KG1 (cell line): Measurements from ENCODE around the gene ICAM3.
"Not testable (repeated sequence)": the region's sequence is repeated elsewhere in the genome, so short reads cannot be mapped to it uniquely, and the experiment has no call there.

Experiments
- DNase-seq: peaks from one replicate; lab custom pipeline; 2025; lab: John Stamatoyannopoulos, UW

Gene ICAM3

DNA sequence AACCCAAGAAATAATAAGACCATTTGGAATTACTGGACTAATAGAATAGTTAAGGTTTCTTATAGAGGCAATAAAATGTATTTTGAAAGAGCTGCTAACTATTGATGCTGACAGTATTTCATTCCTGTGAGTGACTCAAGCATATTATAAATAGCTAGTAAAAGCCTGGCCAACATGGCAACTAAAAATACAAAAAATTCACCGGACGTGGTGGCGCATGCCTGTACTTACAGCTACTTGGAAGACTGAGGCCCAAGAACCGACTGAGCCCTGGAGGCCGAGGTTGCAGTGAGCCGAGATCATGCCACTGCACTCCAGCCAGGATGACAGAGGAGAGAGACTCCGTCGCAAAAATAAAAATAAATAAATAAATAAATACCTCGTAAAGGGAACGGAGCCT is 5.4 kb upstream of the ICAM3 start:
- DNase-seq = no peak

DNA sequence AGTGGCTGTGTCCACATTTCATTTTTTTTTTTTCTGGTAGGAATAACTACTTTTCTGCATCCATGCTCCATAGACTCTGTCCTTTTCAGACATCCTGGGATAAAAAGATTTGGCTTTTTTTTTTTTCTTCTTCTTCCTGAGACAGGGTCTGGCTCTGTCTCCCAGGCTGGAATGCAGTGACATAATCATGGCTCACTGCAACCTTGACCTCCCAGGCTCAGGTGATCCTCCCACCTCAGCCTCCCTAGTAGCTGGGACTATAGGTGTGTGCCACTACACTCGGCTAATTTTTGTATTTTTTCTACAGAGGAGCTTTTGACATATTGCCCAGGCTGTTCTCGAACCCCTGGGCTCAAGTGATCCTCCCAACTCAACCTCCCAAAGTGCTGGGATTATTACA is 4.1 kb upstream of the ICAM3 start:
- DNase-seq = no peak

DNA sequence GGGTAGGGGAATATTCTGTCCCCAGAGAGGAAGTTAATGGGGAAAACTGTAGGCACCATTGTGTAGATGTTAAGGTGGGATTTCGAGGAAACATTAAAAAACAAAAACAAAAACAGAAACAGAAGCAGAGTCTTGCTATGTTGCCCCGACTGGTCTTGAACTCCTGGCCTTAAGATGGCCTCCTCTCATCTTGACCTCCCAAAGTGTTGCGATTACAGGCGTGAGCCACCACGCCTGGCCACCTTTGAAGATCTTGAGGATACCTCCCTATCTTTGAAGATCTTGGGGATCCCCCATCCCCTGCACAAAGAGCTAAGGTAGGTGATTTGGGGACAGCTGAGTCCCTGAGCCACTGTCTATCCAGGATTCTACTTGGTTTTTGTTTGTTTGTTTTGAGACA is 553 bp upstream of the ICAM3 start:
- DNase-seq = no peak

DNA sequence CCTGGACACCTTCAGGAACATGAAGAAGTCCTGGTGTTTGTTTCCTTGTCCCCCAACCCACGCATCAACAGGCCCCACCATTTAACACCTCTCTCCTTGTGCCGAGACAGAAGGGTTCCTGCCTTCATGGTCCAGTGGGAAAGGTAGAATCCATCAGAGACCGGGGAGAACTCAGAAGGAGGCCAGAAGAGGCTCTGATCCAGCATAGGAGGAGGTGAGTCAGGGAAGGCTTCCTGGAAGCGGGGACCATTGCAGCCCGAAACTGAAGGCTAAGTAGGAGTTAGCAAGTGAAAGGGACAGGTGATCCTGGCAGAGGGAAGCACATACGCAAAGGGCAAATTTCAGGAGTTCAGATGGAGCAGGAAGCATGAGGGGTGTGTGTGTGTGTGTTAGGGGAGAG is 484 bp downstream of the ICAM3 start:
- DNase-seq = no peak

DNA sequence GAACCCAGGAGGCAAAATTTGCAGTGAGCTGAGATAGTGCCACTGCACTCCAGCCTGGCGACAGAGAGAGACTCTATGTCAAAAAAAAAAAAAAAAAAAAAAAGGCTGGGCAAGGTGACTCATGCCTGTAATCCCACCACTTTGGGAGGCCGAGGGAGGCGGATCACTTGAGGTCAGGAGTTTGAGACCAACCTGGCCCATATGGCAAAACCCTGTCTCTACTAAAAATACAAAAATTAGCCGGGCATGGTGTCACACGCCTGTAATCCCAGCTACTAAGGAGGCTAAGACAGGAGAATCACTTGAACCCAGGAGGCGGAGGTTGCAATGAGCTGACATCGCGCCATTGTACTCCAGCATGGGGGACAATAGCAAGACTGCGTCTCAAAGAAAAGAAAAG is 2.7 kb downstream of the ICAM3 start:
- DNase-seq = not testable (repeated sequence)

DNA sequence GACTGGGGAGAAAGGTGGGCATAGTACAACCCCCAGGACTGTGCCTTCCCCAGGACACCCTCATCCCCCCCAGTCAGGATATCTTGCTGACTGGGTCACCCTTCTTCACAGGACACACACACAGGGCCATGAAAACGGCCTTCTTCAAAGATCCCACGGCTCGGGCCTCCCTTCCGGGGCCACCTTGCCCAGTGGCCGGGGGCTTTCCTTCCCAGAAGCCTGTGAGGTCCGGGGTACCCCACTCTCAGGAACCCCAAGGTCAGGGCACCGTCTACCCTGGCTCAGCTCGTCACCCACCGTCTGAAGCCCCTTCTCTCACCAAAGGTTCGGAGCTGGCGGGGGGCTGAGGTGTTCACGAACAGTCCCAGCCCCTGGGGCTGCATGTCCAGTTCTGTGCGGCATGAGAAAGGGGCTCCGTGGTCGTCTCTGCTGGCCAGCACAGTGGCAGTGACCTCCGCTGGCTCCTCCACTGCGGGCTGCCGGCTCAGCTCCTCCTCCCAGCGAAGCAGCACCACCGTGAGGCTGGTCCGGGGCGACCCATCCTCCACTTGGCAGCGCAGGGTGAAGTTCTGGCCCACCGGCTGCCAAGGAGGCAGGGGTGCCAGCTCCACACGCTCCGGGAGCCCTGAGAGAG is 4.0 kb downstream of the ICAM3 start:
- DNase-seq = no peak

DNA sequence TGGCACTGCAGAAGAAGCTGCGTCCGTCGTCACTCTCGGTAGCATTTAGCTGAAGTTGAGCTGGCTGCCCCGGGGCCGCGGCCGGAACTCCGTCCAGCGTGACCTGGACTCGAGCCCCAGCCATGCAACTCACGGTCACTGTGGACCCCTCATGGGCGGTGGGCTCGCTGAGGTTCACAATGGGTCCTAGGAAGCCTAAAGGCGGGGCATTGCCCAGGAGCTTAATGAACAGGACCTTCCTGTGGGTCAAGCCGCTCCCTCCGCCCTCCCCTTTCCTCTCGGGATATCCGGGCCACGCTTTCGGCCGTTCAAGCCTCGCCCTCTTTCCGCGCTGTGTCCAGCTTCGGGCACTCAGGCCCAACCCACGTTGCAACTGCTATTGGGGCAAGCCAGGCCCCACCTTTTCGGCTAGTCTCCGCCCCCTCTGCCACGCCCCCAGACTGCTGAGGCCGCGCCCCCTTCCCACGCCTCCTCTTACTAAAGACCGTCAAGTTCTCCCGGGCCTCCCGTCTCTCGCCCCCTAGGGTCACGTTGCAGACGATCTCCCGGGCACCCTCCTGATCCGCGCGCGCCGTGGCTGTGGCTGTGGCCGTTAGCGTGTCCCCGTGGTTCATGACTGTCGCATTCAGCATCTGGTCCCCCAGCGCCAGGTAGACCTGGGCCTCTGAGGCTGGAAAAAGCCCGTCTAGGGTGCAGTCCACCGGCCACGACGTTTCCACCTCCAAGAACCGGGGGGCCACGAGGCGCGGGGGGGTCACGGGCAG is 4.7 kb downstream of the ICAM3 start:
- DNase-seq = no peak

DNA sequence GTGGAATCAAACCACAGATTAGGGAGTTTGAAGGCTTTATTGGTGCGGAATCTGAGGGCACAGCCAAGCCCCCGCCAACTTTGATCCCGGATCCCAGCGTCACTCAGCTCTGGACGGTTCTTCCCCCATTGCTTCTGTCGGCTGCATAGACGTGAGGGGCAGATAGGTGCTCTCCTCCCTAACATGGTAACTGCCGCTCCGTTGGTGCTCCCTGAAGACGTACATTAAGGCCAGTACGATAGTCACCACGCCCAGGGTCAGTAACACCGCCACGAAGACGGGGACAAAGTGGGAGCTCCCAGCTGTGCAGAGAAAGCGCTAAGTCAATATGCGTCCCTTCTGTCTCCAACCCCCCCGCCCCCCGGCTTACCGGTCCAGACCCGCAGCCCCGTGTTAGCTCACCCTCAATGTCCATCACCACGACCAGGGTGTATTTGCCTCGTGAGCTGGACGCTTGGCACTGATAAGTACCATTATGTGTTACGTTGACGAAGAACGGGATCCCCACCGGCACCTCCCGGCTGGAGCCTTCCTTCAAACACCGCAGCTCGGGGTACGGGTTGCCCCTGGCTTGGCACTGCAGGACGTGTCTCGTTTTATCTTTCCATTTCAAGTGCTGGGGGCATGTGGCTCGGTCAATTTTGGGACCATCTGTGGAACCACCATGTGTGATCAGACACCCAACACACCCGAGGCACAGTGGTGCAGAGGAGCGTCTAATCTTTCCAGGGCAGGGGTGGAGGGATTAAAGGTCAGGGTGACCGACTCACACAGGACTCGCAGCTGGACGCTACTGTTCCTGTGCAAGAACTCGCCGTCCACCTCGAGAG is 5.5 kb downstream of the ICAM3 start:
- no peak for DNase-seq

DNA sequence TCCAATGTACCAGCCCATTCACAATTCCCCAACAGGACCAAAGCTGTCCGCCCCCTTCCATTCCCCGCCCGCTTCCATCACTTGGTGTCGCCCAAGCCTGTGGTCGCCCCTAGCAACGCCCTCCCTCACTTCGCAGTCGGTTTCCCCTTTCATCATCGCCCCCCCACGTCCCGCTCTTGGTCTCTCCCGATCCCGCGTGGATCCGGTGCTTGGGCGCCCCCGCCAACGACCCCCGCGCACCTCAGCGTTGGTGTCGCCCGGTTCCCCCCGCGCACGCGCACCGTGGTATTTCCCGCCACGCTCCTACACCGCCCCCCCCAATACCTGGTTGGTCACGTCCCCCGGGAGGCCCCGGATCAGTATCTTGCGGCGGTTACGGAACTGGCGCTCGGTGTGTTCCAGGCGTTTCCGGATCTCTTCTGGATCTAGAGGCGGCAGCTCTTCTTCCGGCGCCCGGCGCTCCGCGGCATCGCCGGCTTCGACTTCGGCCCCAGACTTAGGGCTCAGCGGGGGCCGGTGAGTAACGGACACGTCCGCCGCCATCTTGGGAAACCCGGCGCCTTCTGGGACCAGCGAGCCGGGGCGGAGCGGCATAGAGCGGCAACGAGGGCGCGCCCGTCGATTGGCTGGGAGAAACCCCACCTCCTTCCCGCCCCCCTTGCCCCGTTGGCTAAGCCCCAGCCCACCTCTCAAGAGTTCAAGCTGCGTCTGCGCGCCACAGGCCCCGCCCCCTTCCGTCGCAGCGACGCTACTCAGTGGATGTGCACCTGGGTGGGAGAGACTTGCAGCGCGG is 6.3 kb downstream of the ICAM3 start, which contains the start of gene RAVER1:
Gene RAVER1 (minus strand): TSS at position 565 of the 793 bp plus-strand sequence. CDS start 22 bp downstream, at position 543.
- peak; percentile 90 for DNase-seq

DNA sequence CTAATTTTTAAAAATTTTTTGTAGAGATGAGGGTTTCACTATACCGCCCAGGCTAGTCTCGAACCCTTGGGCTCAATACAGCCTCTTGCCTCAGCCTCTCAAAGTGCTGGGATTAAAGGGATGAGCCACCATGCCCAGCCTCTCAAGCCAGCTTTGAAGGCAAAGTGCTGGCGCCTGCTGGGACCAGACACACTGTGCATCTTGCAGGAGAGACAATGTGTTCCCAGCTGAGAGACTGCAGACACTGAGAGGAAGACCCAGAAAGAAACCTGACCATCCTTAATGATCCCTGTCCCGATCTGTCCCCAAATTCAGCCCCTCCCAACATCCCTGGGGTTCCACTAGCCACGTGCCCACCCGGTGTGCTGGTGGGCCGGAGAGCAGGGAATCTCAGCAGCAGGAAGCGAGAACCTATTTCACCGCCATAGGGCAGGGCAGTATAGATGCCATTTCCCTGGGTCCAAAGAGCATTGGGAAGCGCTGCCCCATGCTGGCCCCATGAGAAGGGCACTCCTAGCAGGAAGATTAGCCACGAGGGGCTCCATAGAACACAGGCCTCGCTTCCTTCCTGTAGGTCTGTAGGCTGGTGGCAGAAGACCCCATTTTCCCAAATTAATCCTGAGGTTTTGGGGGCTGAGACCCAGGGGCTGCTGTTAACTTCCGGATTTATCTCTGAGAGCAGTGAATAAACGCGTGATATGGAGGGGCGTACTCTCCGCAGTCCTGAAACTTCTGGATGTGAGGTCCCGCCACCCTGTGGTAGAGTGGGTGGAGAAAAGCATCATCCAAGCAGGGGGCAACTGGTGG is 7.1 kb downstream of the ICAM3 start:
- DNase-seq = no peak

DNA sequence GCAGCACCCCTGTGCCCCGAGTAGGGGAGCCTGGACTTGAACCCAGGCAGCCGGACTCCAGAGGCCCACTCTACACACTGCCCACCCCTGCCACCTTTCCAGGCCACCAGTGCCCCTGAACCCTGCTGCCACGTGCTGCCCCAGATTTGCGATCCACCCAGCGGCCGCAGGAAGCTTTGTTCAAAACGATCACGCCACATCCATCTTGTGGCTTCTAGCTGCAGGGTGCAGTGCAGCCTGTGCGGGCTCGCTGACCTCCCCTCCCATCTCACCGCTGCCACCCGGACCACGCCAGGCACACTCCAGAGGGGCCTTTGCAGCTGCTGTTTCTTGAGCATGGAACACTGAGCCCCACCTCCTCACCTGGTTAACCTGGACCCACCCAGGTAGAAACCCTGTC is 9.9 kb downstream of the ICAM3 start:
- DNase-seq = no peak

DNA sequence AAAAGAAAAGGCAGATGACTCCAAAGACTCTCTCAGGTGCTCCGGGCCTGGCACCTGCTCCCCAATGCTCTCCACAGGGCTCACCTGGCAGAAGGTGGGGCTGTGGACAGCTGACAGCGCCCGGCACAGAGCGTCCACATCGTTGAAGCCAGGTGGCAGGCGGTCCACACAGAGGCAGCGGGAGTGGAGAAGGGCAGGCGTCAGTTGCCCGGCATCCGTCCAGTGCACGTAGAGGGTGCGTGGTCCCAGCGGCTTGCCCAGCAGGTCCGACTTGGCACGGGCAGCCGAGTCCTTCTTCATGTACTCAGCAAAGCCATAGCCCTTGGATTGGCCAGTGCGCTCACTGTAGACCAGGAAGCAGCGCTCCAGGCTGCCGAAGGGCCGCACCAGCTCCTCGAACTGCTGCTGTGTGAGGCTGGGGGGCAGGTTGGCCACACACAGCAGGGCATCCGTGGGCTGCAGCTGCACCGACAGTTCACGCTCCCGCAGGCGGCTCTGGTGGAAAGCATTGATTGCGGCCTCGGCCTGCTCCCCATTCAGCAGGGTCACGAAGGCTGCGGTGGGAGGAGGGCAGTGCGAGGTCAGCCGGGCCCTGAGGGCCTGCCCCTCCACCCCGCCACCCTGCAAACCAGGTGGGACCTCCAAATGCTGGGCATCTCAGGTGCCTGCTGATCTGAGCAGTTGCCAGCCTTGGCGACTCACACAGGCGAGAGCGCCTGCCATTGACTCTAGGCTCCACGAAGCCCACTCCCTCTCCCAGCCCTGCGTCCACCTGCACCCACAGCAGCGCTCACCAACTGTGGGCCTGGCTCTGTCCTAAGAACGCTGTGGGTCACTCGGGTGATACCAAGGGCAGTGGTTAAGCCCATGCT is 10.6 kb downstream of the ICAM3 start:
- DNase-seq = no peak

DNA sequence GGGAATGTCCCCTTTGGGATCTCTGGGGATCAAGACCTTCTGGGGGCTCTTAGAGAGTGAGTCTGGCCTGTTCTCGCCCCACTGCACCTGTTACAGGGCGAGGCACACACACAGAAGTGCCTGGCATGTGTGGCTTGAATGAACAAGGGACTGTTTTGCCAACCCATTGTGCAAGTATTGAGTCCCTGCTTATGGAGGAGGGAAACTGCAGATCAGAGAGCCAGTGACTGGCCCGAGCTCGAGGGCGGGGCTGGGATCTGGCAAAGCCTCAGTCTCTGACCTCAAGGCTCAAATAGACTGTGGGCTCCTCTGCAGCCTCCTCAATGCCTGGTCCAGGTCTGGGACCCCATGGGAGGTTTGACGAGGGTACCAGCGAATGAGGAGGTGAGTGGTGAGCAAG is 11.6 kb downstream of the ICAM3 start:
- DNase-seq = no peak

DNA sequence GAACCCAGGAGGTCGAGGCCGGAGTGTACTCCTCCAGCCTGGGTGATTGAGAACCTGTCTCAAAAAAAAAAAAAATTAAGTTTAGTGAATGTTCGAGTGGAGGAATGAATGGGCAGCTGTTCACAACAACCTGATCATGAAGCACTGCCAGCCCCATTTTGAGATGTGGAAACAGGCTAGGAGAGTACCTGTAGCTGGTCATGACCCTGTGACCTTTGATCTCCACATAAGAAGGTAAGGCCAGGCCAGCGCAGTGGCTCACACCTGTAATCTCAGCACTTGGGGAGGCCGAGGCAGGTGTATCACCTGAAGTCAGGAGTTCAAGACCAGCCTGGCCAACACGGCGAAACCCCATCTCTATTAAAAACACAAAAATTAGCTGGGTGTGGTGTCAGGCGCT is 13.7 kb downstream of the ICAM3 start:
- DNase-seq = no peak

DNA sequence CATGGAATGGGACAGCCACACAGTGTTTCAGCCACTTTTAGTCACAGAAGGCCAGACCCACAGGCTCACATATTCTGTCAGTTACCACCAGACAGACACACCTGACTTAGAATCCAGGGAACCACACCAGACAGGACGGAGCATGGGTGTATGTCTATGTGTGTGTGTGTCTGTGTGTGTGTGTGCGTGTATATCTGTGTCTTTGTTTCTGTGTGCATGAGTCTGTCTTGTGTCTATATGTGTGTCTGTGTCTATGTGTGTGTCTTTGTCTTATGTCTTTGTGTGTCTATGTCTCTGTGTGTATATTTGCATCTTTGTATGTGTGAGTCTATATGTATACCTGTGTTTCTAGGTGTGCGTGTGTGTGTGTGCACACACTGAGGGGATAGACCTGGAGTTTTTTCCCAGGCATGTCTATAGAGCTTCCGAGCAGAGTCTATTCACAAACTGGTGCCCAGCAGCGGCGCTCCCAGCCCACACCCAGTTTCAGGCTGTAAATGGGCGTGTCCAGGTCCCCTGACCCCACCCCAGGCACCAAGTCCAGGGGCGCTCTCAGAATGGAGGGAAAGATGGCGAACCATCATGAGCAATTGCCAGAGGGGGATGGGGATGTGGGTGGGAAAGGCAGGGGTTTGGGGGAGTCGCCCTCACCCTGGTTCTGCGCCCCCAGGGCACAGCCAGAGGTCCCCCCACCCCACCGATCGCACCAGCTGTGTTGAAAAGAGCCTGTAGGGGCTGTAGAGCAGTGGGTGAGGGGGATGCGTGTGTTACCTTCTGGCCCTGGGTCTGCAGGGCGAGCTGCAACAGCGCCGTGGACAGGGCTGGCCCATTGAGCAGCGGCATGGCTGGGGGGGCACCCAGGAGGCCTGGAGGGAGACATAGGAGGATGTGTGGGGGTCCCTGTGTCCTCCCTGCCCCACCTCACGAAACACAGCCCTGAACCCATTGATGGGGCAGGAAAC is 17.3 kb downstream of the ICAM3 start:
- no peak for DNase-seq

DNA sequence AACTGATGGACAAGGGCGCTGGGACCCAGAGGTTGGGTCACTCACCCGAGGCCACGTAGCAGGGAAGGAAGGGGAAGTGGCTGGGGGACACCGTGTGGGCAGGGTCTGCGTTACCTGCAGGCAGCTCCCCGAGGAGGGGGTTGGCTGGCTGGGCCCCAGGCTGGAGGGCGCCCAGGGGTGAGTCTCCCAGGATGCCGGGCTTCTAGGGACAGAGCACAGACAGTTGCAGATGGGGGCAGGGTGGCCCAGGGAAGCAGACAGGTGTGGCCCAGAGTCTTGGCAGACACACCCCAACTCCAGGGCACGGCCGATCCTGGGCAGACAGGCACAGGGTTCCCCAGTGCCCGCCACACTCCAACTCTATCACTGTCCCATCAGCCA is 18.0 kb downstream of the ICAM3 start:
- DNase-seq = no peak

DNA sequence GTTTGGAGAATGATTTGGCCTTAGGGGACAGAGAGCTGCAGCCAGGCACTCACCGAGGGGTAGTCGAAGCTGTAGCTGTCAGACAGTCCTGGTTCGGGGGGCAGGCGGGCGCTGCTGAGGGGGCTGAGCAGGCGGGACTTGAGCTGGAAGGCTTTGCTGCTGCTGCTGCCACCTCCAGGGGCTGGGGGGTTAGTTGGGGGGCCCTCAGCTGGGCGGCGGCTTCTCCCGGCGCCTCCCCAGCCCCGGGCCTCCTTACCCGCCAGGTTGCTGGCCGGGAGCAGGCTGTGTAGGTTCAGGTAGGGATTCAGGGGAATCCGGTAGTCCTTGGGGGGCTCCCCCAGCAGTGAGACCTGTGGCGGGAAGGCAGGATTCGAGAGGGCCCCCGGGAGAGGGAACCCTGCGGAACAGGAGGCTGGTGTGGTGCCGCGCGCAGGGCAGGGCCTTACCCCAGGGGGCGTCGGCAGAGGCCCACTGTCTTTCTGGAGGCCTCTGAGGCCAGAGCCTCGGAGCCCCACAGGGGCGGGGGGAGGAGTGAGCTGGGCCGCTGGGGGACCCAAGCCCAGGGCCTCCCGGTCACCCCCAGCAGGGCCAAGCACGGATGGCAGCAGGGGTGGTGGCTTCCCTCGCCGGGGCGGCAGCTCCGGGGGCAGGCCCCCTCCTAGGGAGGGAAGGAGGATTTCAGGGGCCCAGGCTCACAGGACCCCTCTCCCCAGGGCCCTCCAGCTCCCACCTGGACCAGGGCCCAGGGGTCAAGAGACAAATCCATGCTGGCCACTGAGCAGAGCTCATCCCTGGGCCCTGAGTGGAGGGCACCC is 18.6 kb downstream of the ICAM3 start:
- no peak for DNase-seq
